ENCODE data around the gene IRF2BP1.

GRCh38 chr19:45882652-45883585 lies 3.0 kb downstream of the IRF2BP1 start:
- TF ChIP-seq CTCF (IDR thresholded peaks at IDR 0.05) (peak; percentile 71 to 88 (median 82)), EP300 (IDR thresholded peaks at IDR 0.05) (no peak), POLR2A (IDR thresholded peaks at IDR 0.05) (peak in 1 of 2 donors; percentile 72)

Data from sigmoid colon (tissue), 4 donors.